ENCODE results near the gene C4orf50. TPM values are rescaled to one million over a fixed set of nuclear protein-coding genes. Genes with fewer than 3 reads are reported as not detected.
A peak's percentile ranks its signal among the peaks of the same experiment; 100 is the strongest.
"Not testable (repeated sequence)": the region's sequence is repeated elsewhere in the genome, so short reads cannot be mapped to it uniquely, and the experiment has no call there.

Gene C4orf50
- total RNA-seq, 3 donors from 2014 or later: 0.03 to 0.11 (median 0.08) TPM

DNA sequence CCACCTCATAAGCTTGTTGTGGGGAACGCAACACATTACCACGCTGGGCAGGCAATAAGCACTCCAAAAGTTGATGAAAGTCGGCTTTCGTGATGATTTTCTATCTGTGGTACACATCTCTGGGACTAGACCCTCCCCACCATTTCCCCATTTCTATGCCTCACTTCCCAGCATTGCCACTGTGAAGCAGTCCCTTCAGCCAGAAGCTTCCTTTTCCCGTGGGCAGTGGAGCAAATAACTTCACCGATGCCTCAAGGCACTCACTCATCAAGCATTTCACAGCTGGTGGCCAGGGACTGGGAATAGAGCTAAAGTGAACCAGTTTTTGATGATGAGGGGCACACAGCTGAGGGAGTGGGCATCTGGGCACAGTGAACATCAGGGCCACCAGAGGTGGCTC, 18.9 kb downstream of the C4orf50 start:
- no peak for DNase-seq
- peaks cover 13% of the 10 kb centered on the region for H3K27me3 Mint-ChIP-seq (ENCODE audit: low read depth)
- no peaks in the 10 kb centered on the region for H3K36me3 Mint-ChIP-seq (ENCODE audit: insufficient read depth)

DNA sequence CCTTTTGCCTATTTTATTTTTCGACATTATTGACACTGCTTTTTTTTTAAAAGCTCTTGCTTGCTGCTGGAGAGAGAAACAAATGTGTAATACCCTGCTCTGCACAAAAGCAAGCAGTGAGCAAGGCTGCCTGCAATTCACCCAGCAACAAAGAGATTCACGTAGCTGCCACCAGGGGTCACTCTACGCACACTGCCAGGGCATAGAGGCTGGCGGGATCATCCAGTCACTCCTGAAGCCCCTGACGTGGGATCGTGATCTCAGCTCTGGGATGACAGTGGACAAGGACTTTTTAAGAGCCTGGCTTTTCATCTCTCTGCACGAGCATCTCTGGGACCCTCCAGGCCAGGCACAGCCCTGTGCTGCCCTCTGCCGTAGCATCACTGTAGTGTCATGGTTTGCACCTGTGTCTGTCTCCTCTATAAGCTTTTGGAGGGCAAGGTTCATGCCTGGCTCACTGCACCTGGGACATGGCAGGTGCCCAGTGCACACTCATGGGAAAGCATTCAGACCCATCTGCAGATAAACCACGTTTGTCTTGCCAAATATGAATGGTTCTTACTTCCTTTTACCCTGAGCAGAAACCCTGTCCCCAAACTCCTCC, 19.8 kb downstream of the C4orf50 start:
- H3K36me3 Mint-ChIP-seq (ENCODE audit: insufficient read depth): no peaks in the 10 kb centered on the region
- no peak overlapping the region for H3K4me3 Mint-ChIP-seq
- H3K27me3 Mint-ChIP-seq (ENCODE audit: low read depth): peaks cover 13% of the 10 kb centered on the region
- peaks cover 2% of the 10 kb centered on the region for H3K4me1 Mint-ChIP-seq (ENCODE audit: low read depth)
- ATAC-seq (peak in 1 of 2 donors; percentile 58), DNase-seq (peak; percentile 12)
- no peaks in the 10 kb centered on the region for H3K9me3 Mint-ChIP-seq

More for the DNA sequence above, 18.9 kb downstream of the C4orf50 start:
- Mint-ChIP-seq H3K4me3 (no peak overlapping the region), H3K9me3 (no peaks in the 10 kb centered on the region), H3K4me1 (ENCODE audit: low read depth) (peaks cover 2% of the 10 kb centered on the region)
- ATAC-seq: no peak

DNA sequence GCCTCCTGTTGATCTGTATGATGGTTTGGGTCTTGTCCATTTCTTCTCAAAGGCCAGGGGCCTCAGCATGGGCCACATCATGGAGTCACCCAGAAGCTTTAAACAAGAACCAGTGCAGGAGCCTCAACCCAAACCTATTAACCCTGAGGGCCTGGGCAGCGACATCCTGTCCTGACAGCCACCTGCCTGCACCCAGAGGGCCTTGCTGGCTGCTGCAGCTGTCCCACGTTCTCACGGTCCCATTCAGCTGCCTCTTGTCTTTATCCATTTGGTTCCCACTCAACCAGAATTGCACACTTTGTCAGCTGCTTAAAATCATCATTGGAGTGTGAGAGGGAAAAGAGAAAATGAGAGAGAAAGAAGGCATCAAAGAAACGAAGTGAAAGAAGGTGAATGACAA, 21.6 kb downstream of the C4orf50 start:
- Mint-ChIP-seq H3K36me3 (ENCODE audit: insufficient read depth) (no peaks in the 10 kb centered on the region), H3K4me3 (no peak overlapping the region), H3K9me3 (no peaks in the 10 kb centered on the region), H3K27me3 (ENCODE audit: low read depth) (peaks cover 13% of the 10 kb centered on the region), H3K4me1 (ENCODE audit: low read depth) (peaks cover 2% of the 10 kb centered on the region)
- no peak for ATAC-seq
- DNase-seq: no peak

DNA sequence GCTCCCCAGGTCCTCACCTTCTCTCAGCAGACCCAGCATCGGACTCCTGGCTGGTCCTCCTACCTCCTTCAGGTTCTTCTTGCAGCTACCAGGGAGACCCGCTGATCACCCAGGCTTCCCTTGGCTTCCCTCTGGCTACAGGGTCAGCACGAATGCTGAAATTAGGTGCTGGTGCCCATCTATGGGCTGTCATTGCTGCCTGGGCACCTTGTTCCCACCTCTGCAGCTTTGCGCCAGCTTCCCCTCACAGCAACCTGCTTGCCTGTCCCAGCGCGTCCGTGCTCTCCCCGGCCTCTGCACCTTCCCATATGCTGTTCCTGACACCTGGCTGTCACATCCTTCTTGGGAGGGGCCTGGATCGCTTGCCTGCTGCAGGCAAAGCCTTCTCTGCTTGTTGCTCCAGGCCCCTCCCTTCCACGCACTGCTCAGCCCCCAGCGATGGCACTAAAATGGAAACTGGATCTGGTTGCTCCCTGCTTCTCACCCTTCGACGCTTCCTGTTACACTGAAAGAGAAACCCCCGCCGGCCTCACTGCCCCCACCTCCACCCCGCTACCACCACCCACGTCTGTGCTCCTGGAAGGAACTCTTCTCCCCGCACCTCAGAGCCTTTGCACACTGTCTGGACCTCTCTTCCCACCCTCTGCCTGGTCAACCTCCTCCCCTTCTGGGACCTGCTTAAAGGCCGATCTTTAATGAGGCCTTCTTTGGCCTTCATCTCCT, 22.2 kb downstream of the C4orf50 start:
- Mint-ChIP-seq H3K9me3 (no peaks in the 10 kb centered on the region), H3K4me3 (no peak overlapping the region), H3K27me3 (ENCODE audit: low read depth) (peaks cover 13% of the 10 kb centered on the region), H3K36me3 (ENCODE audit: insufficient read depth) (no peaks in the 10 kb centered on the region), H3K4me1 (ENCODE audit: low read depth) (peaks cover 2% of the 10 kb centered on the region)
- no peak for DNase-seq
- no peak for ATAC-seq

DNA sequence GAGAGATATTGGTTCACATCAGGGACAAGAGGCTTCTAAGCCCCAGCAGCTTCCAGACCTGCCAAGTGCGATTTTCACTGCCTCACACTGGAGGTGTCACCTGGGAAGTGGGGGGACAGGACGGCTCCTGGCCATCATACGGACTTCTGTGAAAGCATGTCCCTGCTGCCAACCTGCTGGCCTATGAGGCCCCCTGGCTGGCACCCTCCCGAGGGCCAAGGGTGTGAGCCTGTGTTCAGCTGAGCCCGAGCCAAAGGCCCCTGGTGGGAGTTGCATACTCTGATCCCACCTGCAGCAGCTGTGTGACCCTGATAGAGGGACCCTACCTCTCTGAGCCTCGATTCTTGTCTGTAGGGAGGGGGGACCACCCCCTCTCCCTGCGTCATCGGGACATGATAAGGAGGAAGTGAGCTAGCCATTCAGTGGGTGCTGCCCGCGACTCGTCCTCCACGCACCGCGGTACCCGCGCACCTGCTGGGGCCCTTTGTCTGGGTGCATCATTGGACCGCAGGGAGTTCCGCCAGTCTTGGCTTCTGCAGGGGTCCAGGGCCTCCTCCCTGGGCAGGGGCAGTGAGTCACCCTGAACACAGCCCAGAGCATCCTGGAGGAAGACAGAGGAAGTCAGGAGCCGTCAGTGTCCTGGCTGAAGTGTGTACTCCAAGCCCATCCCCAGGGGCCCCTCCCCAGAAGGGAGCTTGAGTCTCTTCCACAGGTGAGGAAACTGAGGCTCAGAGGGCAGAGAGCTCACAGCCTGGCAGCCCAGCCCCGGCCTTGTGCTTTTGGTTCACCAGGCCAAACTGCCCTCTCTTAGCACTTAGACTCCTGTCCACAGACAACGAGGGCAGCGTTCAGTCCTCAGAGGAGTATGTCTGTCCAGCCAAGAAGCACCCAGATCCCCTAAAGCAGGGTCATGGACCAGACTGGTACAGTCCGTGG, 24.1 kb downstream of the C4orf50 start:
- peaks cover 2% of the 10 kb centered on the region for H3K4me1 Mint-ChIP-seq (ENCODE audit: low read depth)
- H3K27me3 Mint-ChIP-seq (ENCODE audit: low read depth): peaks cover 8% of the 10 kb centered on the region
- DNase-seq (no peak), ATAC-seq (peak in 1 of 2 donors; percentile 8)
- H3K36me3 Mint-ChIP-seq (ENCODE audit: insufficient read depth): no peaks in the 10 kb centered on the region
- no peak overlapping the region for H3K4me3 Mint-ChIP-seq
- no peaks in the 10 kb centered on the region for H3K9me3 Mint-ChIP-seq

DNA sequence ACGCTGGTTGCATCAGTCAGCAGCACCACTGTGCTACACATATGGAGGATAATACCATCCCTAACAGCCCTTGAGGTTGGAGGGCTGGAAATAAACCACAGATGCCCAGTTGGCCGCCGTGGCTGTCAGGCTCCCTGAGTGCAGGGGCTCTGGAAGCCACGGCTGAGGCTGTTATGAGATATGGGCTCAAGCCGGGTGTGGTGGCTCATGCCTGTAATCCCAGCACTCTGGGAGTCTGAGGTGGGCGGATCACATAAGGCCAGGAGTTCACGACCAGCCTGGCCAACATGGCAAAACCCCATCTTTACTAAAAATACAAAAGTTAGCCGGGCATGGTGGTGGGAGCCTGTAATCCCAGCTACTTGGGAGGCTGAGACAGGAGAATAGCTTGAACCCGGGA, 24.9 kb downstream of the C4orf50 start:
- H3K9me3 Mint-ChIP-seq; H3K4me1 Mint-ChIP-seq (ENCODE audit: low read depth); H3K27me3 Mint-ChIP-seq (ENCODE audit: low read depth); ATAC-seq; H3K4me3 Mint-ChIP-seq; DNase-seq; H3K36me3 Mint-ChIP-seq (ENCODE audit: insufficient read depth): not testable (repeated sequence)

DNA sequence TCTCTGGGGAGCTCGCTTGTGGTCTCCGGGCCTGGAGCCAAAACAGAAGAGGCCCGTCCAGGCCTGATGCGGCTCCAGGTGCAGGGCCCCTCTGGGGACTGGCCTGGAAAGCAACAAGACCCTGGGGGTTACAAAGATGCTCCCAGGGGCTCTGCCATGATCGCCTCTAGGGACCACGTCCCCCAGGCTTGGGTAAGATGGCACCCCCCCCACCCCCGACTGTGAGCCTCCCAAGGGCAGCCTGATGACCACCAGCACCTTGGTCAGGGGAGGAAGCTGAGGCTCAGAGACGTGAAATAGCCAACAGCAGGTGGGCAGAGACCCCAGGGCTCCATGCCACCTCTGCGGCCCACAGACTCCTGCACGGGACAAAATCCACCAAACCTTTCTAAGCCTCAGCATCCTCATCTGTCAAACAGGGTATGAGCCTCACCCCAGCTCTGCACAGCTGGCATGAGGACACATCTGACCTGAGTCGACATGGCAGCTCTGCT, 25.4 kb downstream of the C4orf50 start:
- Mint-ChIP-seq H3K27me3 (ENCODE audit: low read depth) (peaks cover 8% of the 10 kb centered on the region), H3K36me3 (ENCODE audit: insufficient read depth) (no peaks in the 10 kb centered on the region), H3K4me1 (ENCODE audit: low read depth) (no peaks in the 10 kb centered on the region), H3K4me3 (no peak overlapping the region), H3K9me3 (no peaks in the 10 kb centered on the region)
- no peak for ATAC-seq
- no peak for DNase-seq

DNA sequence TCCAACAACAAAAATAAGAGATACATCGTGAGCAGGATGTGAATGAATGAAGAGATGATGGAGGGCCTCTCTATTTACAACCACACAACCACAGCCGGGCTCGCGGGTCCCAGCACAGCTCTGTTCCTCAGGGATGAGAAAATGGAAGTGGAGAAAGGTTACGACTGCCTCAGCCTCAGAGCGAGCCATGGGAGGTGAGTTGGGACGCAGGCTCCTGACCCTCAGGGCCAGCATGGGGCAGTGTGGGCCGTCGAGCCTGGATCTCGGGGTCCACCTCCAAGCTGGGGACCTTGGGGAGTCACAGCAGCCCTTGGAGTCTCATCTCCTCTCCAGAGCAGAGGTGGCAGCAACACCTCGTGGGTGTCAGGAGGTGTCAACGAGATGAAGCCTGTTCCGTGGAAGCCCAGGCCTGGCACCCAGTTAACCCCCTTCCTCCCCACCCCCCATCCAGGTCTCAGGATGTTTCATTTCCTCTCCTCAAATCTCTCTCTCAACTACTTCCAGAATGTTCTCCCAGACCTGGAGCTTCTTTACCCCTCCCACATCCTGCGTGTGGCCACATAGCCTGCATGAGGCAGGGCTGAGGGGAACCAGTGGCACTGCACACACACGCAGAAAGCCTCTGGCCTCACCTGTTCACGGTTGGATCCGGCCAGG, 25.9 kb downstream of the C4orf50 start:
- Mint-ChIP-seq H3K4me3 (no peak overlapping the region), H3K4me1 (ENCODE audit: low read depth) (no peaks in the 10 kb centered on the region), H3K36me3 (ENCODE audit: insufficient read depth) (no peaks in the 10 kb centered on the region), H3K27me3 (ENCODE audit: low read depth) (peaks cover 8% of the 10 kb centered on the region), H3K9me3 (no peaks in the 10 kb centered on the region)
- DNase-seq (no peak), ATAC-seq (no peak)

DNA sequence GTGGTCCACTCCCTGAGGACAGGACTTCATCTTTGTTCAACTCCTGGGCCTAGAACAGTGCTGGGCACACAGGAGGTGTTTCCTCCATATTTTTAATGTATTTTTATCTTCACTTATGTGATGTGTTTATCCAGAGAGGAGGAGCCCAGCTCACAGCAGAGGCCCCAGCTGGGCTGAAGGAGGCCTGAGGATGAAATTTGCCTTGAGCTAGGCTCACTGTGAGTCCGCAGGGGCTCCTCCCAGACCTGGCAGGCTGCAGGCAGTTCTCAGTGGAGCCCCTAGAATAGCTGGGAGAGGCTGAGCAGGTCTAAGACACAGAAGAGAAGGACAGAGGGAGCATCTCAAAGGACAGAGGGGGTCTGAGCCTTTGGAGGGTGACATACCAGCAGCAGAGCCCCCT, 26.8 kb downstream of the C4orf50 start:
- ATAC-seq (no peak), DNase-seq (no peak)
- H3K36me3 Mint-ChIP-seq (ENCODE audit: insufficient read depth): no peaks in the 10 kb centered on the region
- H3K4me1 Mint-ChIP-seq (ENCODE audit: low read depth): no peaks in the 10 kb centered on the region
- peaks cover 4% of the 10 kb centered on the region for H3K27me3 Mint-ChIP-seq (ENCODE audit: low read depth)
- no peaks in the 10 kb centered on the region for H3K9me3 Mint-ChIP-seq
- no peak overlapping the region for H3K4me3 Mint-ChIP-seq

DNA sequence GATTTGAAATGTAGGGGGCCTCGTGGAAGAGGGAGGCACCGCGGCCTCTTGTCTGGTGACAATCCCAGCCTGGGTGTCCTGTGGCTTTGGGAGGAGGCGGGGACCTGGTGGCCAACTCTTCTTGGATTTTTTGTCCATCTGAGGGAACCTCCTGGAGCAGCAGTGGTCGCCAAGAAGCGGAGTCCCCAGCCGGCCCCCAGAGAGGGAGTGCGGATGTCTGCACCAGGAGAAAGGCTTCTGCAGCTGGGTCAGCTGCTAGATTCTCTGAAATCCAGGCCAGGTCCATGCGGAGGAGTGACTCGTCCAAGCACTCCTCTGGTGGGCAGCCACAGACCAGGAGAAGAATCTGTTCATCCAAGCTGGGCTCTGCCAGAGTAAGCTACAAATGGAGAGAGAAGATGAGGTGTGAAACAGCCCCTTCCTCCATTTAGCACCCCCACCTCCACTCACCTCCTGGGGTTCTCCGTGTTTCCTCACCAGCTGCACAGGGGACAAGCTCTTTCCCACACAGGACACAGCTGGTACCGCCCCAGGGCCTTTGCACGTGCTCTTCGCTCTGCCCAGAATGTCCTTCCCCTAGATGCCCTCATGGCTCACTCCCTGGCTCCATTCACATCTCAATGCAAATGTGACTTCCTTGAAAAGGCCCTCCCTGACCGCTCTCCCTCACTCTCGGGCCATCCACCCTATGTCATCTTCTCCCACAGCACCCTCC, 27.6 kb downstream of the C4orf50 start:
- Mint-ChIP-seq H3K9me3 (no peaks in the 10 kb centered on the region), H3K4me3 (no peak overlapping the region), H3K4me1 (ENCODE audit: low read depth) (no peaks in the 10 kb centered on the region), H3K36me3 (ENCODE audit: insufficient read depth) (no peaks in the 10 kb centered on the region), H3K27me3 (ENCODE audit: low read depth) (peaks cover 4% of the 10 kb centered on the region)
- DNase-seq (no peak), ATAC-seq (no peak)

DNA sequence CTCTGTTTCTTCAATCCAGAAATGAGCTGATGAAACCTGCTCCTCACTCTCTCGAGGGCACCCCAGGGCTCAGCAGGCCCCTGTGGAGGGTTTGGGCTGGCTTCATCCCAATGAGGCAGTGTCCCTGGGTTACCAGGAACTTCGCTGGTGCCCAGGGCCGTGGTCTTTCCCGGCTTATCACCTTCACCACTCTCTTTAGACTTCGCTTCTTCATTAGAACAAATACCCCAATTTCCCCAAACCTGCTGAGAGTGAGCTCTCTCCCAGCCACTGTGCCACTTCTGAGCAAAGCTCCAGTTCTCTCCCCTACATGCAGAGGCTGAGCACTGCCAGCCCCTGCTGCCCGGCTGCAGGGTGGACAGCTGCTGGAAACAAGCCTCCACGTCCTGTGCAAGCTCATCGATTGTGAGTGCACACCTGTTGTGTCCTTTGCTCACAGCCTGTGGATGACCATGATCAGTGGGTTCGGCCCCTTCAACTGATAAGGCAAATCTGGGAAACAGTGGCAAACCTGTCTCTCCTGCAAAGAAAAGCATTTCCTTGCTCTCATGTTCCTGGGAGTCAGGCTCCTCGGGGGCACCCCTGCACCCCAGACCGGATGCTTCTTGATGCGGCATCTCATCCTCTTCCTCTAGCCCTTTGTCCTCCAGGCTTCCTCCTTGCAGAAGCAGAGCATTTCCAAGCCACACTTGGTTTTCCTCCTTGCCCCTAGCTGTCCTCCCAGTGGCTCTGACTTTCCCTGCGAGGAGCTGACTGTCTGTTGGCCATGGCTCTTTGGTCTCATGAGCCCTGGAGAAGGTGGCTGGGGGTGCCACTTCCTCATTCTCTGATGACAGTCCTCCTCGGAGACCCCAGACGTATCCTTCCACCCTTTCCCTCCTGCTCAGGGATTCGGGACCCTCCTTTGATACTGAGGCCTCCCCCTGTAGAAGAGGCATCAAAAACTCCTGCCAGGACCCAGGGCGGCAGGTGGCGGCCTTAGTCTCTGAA, 28.7 kb downstream of the C4orf50 start:
- DNase-seq (no peak), ATAC-seq (no peak)
- H3K36me3 Mint-ChIP-seq (ENCODE audit: insufficient read depth): no peaks in the 10 kb centered on the region
- peaks cover 5% of the 10 kb centered on the region for H3K9me3 Mint-ChIP-seq
- no peak overlapping the region for H3K4me3 Mint-ChIP-seq
- H3K4me1 Mint-ChIP-seq (ENCODE audit: low read depth): no peaks in the 10 kb centered on the region
- H3K27me3 Mint-ChIP-seq (ENCODE audit: low read depth): no peaks in the 10 kb centered on the region

DNA sequence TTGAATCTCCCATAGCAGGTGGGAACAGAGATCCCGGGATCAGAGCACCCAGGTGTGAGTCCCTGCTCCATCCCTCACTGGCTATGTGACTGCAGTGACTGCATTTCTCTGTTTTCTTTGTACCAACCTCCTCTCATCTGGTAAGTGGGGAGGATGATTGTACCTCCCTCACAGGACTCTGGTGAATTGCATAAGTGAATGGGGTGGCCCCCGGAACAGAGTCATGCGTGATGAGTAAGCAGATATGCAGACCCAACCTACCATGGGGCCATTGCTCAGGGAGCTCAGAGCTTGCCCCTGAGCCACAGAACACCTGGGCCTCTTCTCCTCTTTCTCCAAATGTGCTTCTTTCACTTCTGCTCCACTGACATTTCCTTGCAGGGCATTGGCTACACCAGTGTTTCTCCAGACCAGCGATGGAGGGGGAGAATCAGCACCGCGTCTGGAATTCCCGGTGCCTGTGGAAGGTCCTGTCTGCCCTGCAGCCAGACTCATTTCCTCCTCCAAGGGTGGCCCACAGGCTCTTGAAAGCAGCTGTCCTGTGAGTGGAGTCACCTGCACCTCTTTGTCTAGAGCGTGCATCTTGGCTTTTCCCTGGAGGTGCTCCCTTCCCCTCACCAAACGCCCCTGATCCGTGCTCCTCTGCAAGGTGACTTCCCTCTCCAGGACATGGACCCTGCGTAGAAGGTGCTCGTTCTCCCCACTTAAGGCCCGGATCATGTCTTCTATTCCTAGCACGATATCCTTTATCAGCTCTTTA, 30.0 kb downstream of the C4orf50 start:
- DNase-seq: no peak
- no peak overlapping the region for H3K4me3 Mint-ChIP-seq
- peaks cover 18% of the 10 kb centered on the region for H3K9me3 Mint-ChIP-seq
- H3K36me3 Mint-ChIP-seq (ENCODE audit: insufficient read depth): no peaks in the 10 kb centered on the region
- no peak for ATAC-seq
- no peaks in the 10 kb centered on the region for H3K4me1 Mint-ChIP-seq (ENCODE audit: low read depth)
- peaks cover 1% of the 10 kb centered on the region for H3K27me3 Mint-ChIP-seq (ENCODE audit: low read depth)

All from activated T-cell treated with anti-CD3 and anti-CD28 coated beads, Interleukin-2, amount 50 U/mL, for 4 hours (primary cell).